GM12878 (cell line): ENCODE measurements around the gene STARD4. TPM values are rescaled to one million over a fixed set of nuclear protein-coding genes. Genes with fewer than 3 reads are reported as not detected.

ENCODE experiments used
- ATAC-seq: fragments of 200-7000 bp; cut with Tn5 transposase; 3 replicates; pipeline ENCODE4 v1.9.1; 2020; ENCODE audit warnings: mild to moderate bottlenecking, moderate library complexity
- BruUV-seq: library from RNA; stranded (reverse); fragments of 400-500 nt; replicated peaks from 2 replicates; lab custom pipeline; 2021; lab: Mats Ljungman, UMichigan
- CTCF ChIA-PET: fragments of 300-600 bp; sonication (Branson Sonifier 250); formaldehyde crosslinking; extraction: SDS; loops from one replicate; lab custom pipeline; 2021; ENCODE audit warnings: inconsistent platforms; lab: Yijun Ruan, JAX
- POLR2A ChIA-PET: fragments of 350-600 bp; formaldehyde crosslinking; extraction: SDS; loops from one replicate; lab custom pipeline; 2021; ENCODE audit warnings: inconsistent platforms; lab: Charles Lee
- RAD21 ChIA-PET: fragments of 300-600 bp; sonication (Branson Sonifier 250); formaldehyde crosslinking; loops from one replicate; lab custom pipeline; 2023; ENCODE audit warnings: antibody characterized with exemption; ENCODE audit not compliant: unreplicated experiment; lab: Charles Lee
- SMC1A ChIA-PET: fragments of 300-600 bp; sonication (Branson Sonifier 250); formaldehyde crosslinking; loops from one replicate; lab custom pipeline; 2023; ENCODE audit not compliant: unreplicated experiment, uncharacterized antibody; lab: Charles Lee
- DNase-seq: peaks from one replicate; pipeline ENCODE4 v3.0.0-alpha.2; 2011; ENCODE audit warnings: low read depth, low spot score
- FAIRE-seq: peaks from 3 replicates; lab custom pipeline; 2011; peaks lifted over from hg19 to GRCh38; lab: Jason Lieb, UNC
- H2AFZ ChIP-seq: 2 replicates; pipeline ENCODE4 v1.6.0; 2011; ENCODE audit warnings: low read depth, low read length, control low read depth; ENCODE audit not compliant: control insufficient read depth
- H3K27ac ChIP-seq: 2 replicates; pipeline ENCODE4 v1.5.1; 2011; ENCODE audit warnings: control low read depth; ENCODE audit not compliant: control insufficient read depth, insufficient read depth
- H3K27me3 ChIP-seq, 2 experiments: replicated peaks in 1 of 2; 2 replicates each; pipeline versions ENCODE4 v1.6.0 to v1.6.1; 2011; ENCODE audit warnings: low read length in 1 of 2; ENCODE audit not compliant: control insufficient read depth in 2 of 2, insufficient read depth in 2 of 2
- H3K36me3 ChIP-seq, 2 experiments: 2 replicates each; pipeline ENCODE4 v1.5.1; 2011; ENCODE audit warnings: low read length in 1 of 2; ENCODE audit not compliant: control insufficient read depth in 2 of 2, insufficient read depth in 2 of 2
- H3K4me1 ChIP-seq: 2 replicates; pipeline ENCODE4 v1.6.1; 2011; ENCODE audit warnings: mild to moderate bottlenecking, low read length, moderate library complexity, mixed read lengths; ENCODE audit not compliant: control insufficient read depth, insufficient read depth
- H3K4me2 ChIP-seq: 2 replicates; pipeline ENCODE4 v1.6.0; 2011; ENCODE audit warnings: control low read depth; ENCODE audit not compliant: control insufficient read depth, insufficient read depth
- H3K4me3 ChIP-seq: fragments of 200-600 bp; sonication (generic); 2 replicates; pipeline ENCODE4 v1.5.1; 2016
- H3K79me2 ChIP-seq: 2 replicates; pipeline ENCODE4 v1.6.0; 2011; ENCODE audit warnings: low read length; ENCODE audit not compliant: control insufficient read depth, insufficient read depth
- H3K9ac ChIP-seq: 2 replicates; pipeline ENCODE4 v1.8.0; 2011; ENCODE audit warnings: low read length, control low read depth, mixed read lengths; ENCODE audit not compliant: control insufficient read depth, insufficient read depth
- H3K9me3 ChIP-seq: replicated peaks from 3 replicates; pipeline ENCODE4 v1.5.1; 2011; ENCODE audit warnings: mild to moderate bottlenecking, low read length; ENCODE audit not compliant: control insufficient read depth, insufficient read depth
- H4K20me1 ChIP-seq: 2 replicates; pipeline ENCODE4 v1.6.0; 2011; ENCODE audit not compliant: control insufficient read depth, insufficient read depth
- FOXM1 ChIP-seq: IDR thresholded peaks from 2 replicates; pipeline ENCODE4 v1.6.1; 2012; ENCODE audit warnings: low read depth, mild to moderate bottlenecking, inconsistent platforms, low read length, moderate library complexity
- GATAD2B ChIP-seq: fragments of 450-650 bp; conservative IDR thresholded peaks from 2 replicates; pipeline ENCODE4 v1.6.1; 2017; ENCODE audit warnings: low read depth, mild to moderate bottlenecking, moderate library complexity
- HDAC2 ChIP-seq: fragments of 200-600 bp; sonication (generic); IDR thresholded peaks from 2 replicates; pipeline ENCODE4 v1.6.1; 2017
- HDGF ChIP-seq: fragments of 450-650 bp; IDR thresholded peaks from 2 replicates; pipeline ENCODE4 v1.6.1; 2016; ENCODE audit warnings: antibody characterized with exemption
- JUNB ChIP-seq: IDR thresholded peaks from 2 replicates; pipeline ENCODE4 v1.6.1; 2016; ENCODE audit warnings: antibody characterized with exemption, mild to moderate bottlenecking
- MEF2B ChIP-seq: fragments of 450-650 bp; IDR thresholded peaks from 2 replicates; pipeline ENCODE4 v1.6.1; 2018; ENCODE audit warnings: mild to moderate bottlenecking, moderate library complexity; ENCODE audit not compliant: partially characterized antibody, poor library complexity, severe bottlenecking
- NR2C1 ChIP-seq: fragments of 450-650 bp; IDR thresholded peaks from 2 replicates; pipeline ENCODE4 v1.6.1; 2017; ENCODE audit warnings: antibody characterized with exemption, mild to moderate bottlenecking, moderate library complexity
- NR2F1 ChIP-seq: fragments of 450-650 bp; conservative IDR thresholded peaks from 2 replicates; pipeline ENCODE4 v1.6.1; 2017; ENCODE audit warnings: mild to moderate bottlenecking
- TBL1XR1 ChIP-seq: IDR thresholded peaks from 2 replicates; pipeline ENCODE4 v1.6.1; 2012; ENCODE audit warnings: low read depth, low read length, improper control_type of control experiment
- ZBTB4 ChIP-seq: fragments of 450-650 bp; formaldehyde crosslinking; IDR thresholded peaks from 2 replicates; pipeline ENCODE4 v1.4.0; 2022; ENCODE audit warnings: mild to moderate bottlenecking, moderate library complexity
- ZNF384 ChIP-seq: IDR thresholded peaks from 2 replicates; pipeline ENCODE4 v1.6.1; 2012; ENCODE audit warnings: low read depth, mild to moderate bottlenecking, low read length, improper control_type of control experiment, borderline replicate concordance
- WGBS: methylation state at CpG from one replicate; pipeline ENCODE4 v1.1.6; 2016; ENCODE audit warnings: low lambda C conversion rate; ENCODE audit not compliant: insufficient replicate concordance, insufficient coverage; ENCODE audit errors: missing lambda C conversion rate; 5-methylcytosine and 5-hydroxymethylcytosine counted together
- in situ Hi-C: fragments of 300-500 bp; cut with MboI; formaldehyde crosslinking; loops from 9 replicates; pipeline ENCODE4 v1.14.3; 2018; ENCODE audit warnings: mixed read lengths
- intact Hi-C: fragments of 100-400 bp; cut with micrococcal nuclease; formaldehyde crosslinking; loops from one replicate; pipeline ENCODE4 v1.14.2; 2022; ENCODE audit not compliant: unreplicated experiment
- polyA plus RNA-seq, 11 experiments: library from polyadenylated mRNA; depleted of rRNA in 4 of 11; unstranded in 6 of 11; stranded (reverse) in 5 of 11; fragments of >200 nt; fragmentation: Nextera tagmentation in 4 of 11; fragmentation: Illumina TruSeq in 1 of 11; extraction: Ambion mirVana in 4 of 11; extraction: Trizol in 1 of 11; gene quantifications; 1 replicate in 1 of 11; 2 replicates in 10 of 11; pipeline versions ENCODE4 v1.2.1 to v1.2.3, GENCODE V29; 2011 to 2016; ENCODE audit warnings: inconsistent platforms in 2 of 11, missing spikeins in 2 of 11, low read depth in 1 of 11
- total RNA-seq, 4 experiments: library from RNA; depleted of rRNA in 3 of 4; stranded (reverse); fragments of >200 nt in 3 of 4; fragmentation: Illumina TruSeq in 1 of 4; extraction: Trizol in 1 of 4; gene quantifications; 2 replicates each; pipeline versions ENCODE4 v1.2.1 to v1.2.3, GENCODE V29; 2013 to 2021

Gene STARD4
- total and polyA plus RNA-seq, 10 of the 15 experiments (the other 5 are each of a cell fraction or from before 2014, with no cell fraction given), result 41.9 to 190 (median 71.6) TPM

DNA sequence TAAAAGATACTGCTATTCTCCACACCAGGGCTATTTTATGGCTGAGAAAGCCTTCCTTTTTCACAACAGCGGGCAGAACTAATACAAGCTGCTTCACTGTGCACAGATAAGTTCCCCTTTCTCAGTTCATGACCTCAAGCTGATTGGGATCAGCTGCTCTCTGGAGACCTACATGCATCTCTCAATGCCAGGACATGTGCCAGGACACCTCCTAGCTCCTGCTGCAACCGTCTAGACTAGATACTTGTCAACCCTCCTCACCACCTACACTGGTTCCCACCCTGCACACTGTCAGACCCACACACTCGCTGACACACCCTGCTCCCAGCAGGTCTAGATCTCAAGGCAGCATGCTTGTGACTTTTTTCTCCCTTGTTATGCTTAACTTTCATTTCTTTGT is 39.8 kb downstream of the STARD4 start:
- RAD21 ChIA-PET, result interaction anchor here (0.9 to 2.1 kb wide), 4 partner anchors 15 to 45 kb away, joined by 3 to 6 read pairs (median 4); no protein-coding TSS in a partner anchor
- Histone ChIP-seq H2AFZ (no peak overlapping the region), H3K36me3 (no peaks in the 10 kb centered on the region; a peak in 1 of 4 replicates), H3K4me2 (no peak overlapping the region; the same call in 1 of the 2 replicates), H3K27ac (no peak overlapping the region), H3K79me2 (no peaks in the 10 kb centered on the region), H3K9ac (no peak overlapping the region), H4K20me1 (no peaks in the 10 kb centered on the region), H3K9me3 (no peaks in the 10 kb centered on the region; the same call in 2 of the 3 replicates), H3K4me3 (no peak overlapping the region), H3K4me1 (peaks cover 3% of the 10 kb centered on the region; the same call in 1 of the 2 replicates), H3K27me3 (no peaks in the 10 kb centered on the region)
- in situ Hi-C loops, result loop anchor here (10.0 kb wide), 1 partner anchor 308 kb away; no protein-coding TSS in a partner anchor
- no TSS peak for BruUV-seq
- WGBS, result 39% methylated on average over 3 of the region's 3 CpGs
- DNase-seq, result no peak
- intact Hi-C loops, result no loop called here
- SMC1A ChIA-PET, result interaction anchor here (0.6 to 2.0 kb wide), 8 partner anchors 10 to 313 kb away, joined by 3 to 9 read pairs (median 3); no protein-coding TSS in a partner anchor
- TF ChIP-seq NR2C1 (no peak), MEF2B (peak; percentile 28), GATAD2B (no peak), ZNF384 (no peak), HDAC2 (no peak), HDGF (peak; percentile 50; the same call in 1 of the 2 replicates), ZBTB4 (CRISPR knock-in tag) (no peak), TBL1XR1 (no peak), FOXM1 (no peak), JUNB (no peak), NR2F1 (0 out of 2 replicates have a peak, but pooled peaks have one; percentile 21)
- POLR2A ChIA-PET, result interaction anchor here (1.2 to 1.5 kb wide), 3 partner anchors 38 to 218 kb away, joined by 3 to 5 read pairs (median 5); no protein-coding TSS in a partner anchor
- CTCF ChIA-PET, result interaction anchor here (0.5 to 2.0 kb wide), 8 partner anchors 10 to 316 kb away, joined by 3 to 7 read pairs (median 4); no protein-coding TSS in a partner anchor
- peak; percentile 55 for ATAC-seq
- no peak for FAIRE-seq
